ENCODE measurements around the gene MEN1.

Gene MEN1

DNA sequence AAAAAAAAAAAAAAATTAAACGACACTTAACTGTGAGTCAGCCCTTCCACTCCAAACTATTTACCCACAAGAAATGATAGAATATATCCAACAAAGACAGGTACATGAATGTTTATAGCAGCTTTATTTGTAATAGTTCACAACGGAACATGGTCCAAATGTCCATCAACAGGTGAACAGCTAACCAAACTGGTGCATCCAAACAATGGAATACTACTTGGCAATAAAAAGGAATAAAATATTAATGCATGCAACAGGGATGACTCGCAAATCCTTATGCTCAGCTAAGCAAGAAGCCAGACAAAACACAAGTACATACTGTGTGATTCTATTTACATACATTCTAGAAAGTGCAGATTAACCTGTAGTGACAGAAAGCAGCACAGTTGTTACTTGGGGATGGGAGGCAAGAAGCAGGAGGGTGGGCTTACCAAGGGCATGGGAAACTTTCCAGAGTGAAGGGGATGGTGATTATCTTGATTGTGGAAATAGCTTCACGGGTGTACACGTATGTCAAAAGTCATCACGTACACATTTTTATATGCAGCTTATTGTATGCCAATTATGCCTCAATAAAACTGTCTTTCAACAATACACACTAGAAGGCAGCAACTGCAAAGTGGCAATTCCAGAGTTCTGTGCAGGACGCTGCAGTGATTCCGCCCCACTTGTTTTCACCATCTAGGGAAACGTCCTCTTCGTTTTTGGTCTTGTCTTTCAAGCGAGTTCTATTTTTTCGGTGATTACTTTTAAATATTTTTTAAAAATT lies 25.4 kb downstream of the MEN1 start:
- no peak for DNase-seq (ENCODE audit: low spot score)

DNA sequence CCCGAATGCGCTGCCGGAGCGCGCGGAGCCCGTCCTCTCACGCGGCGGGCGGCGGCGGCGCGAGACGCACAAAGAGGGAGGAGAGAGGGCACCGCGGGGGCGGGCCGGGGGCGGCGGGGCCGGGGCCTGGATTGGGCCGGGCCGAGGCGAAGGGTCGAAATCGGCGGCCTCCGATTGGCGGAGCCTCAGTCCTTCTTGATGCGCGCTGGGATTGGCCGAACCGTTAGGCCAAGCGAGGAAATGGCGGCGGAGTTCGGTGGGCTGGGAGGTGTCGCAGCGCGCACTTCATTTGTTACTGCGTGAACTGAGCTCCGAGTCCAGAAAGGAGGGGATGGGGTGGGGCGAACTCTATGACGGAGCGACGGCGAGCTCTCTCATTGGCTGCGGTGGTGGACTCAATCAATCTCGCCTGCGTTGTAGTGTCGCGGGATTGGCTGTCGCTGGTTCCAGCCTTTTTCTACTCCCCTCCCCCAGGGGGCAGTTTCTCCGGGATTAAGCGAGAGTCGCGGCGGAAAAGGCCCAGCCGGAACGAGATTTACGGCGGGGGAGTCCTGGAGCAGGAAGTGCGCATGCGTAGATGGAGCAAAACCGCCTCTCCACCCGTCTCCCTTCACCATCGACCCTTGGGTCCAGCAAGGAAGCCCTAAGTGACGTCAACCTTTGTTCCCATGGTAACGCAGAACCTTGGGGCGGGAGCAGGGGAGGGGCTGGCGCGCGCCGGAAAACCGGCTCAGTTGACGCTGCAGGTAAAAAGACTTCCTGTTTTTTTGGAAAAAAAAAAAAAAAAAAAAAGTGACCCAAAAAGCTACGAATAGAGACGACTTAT lies 31.7 kb downstream of the MEN1 start, which contains the start of gene SF1:
TSS of gene SF1 (minus strand) at position 70 of the 826 bp plus-strand sequence. CDS start 150 bp downstream, outside the sequence.
- DNase-seq (ENCODE audit: low spot score): peak; percentile 96

DNA sequence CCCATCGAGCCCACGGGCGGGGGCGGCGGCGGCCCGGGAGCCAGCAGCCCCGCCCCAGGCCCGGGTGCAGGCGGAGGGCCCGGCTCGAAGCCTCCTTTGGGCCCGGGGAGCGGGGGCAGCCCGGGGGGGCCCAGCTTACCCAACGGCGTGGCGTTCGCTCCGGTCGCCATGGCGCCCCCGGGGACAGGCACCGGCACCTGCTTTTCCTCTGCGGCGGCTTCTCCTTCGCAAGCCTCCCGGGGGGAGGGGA lies 32.2 kb downstream of the MEN1 start:
- no peak for DNase-seq (ENCODE audit: low spot score)

DNA sequence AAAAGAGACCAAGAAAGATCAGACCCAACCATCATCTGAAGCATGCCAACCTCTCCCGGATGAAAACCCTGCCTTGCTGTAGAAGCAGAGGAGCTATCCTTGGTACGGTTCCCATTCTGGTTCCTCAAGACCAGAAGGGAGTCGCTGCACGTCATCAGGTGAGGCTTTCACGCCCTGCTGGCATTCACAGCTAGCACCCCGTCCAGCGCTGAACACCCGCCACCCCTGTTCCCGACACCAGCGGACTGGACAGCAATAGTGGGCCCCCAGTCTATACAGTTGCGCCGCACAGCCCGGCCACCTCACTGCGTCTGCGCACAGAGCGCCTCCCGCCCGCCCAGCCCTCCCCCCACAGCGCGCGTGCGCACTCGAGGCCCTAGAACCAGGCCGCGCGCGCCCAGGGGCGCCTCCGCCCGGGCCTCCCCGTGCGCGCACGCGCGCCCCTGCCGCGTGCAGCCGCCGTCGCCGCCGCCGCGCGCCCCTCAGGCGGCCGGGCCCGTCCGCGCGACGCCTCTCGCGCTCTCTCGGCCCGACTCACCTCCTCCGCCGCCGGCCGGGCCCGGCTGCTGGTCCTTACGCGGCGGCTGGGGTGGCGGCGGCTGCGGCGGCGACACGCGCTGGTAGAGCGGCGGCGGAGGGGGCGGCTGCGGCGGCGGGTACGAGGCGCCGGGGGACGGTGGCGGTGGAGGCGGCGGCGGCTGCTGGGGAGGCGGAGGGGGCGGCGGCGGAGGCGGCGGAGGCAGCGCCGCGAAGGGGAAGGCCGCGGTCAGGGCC lies 32.7 kb downstream of the MEN1 start:
- DNase-seq (ENCODE audit: low spot score): peak; percentile 96

DNA sequence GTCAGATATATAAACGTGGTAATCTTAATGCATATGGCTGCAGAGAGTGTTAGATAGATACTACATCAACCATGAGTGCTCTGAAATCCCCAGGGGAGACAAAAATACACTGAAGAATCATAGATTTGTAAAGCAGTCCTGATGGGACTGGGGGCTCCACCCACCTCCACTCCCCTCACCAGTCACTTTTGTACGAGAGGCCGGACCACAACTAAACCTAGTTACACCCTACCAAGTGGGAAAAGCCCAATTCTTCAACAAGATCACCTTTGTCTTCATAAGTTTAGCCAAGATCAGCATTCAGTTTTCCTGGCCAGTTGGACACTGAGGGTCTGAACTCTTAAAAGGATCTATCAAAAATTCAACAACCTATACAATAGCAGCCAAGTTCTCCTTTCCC lies 33.5 kb downstream of the MEN1 start:
- no peak for DNase-seq (ENCODE audit: low spot score)

DNA sequence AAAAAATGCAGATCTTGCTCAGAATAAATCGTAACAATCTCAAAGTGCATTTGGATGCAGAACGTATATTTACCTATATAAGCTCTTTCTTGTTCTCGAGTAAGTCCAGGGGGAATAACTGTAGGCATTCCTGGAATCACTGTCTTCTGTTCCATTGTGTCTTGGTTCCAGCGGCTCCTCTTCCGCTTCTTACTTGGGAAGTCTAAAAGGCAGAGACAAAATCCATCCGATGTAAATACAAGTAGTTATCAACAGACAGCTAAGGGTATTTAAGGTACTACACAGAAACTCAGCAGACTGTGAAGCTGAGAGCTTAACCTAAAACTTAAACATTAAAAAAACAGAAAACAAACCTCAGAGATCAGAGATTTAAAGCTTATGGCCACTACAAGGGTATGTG lies 33.9 kb downstream of the MEN1 start:
- no peak for DNase-seq (ENCODE audit: low spot score)

DNA sequence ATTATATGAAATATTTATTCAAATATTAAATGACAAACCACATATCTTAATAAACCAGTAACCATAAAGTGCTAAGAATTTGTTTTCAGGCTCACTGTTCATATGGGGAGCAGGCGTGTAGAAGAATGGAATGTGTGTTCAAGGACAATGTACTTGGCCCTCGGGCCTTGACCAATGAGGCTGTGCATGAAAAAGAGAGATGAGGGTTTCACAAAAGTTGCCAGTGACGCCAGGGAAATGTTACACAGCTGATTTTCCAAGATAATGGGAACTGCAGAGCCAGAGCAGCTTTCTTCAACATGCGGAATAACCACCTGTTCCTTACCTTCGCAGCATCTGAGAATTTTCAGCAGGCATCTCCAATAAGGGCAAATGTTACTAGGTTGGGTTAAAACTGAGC lies 36.2 kb downstream of the MEN1 start:
- DNase-seq (ENCODE audit: low spot score): no peak

DNA sequence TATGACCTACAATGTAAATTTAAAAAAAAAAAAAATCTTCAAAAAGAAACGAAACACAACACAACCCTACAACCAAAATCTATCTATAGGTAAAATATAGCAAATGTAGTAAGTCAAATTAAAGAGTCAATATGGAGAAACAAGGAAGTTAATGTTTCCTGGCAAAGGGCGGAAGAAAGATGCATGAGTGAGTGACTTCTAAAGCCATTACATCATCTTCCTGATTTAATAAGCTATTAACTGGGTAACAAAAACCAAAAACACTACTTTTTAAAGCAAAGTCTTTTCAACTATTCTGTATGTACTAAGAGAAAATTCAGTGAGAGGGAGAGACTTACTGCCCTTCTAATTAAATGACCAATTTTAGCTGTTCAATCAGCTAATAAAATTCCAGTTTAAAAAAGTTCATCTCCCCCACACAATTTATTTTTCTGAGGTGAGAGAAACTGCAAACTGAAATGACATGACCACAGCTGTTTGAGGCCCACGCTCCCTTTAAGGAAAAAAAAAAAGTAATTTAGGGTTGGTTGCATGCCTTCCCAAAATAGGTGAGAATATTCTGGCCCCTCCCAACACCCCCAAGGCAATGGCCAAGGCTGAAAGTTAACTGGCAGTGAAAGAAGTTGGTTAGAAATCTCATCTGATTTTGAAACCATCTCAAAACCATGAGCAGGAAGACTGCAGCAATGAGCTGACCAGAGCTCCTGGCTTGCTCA lies 37.9 kb downstream of the MEN1 start:
- peak; percentile 34 for DNase-seq (ENCODE audit: low spot score)

DNA sequence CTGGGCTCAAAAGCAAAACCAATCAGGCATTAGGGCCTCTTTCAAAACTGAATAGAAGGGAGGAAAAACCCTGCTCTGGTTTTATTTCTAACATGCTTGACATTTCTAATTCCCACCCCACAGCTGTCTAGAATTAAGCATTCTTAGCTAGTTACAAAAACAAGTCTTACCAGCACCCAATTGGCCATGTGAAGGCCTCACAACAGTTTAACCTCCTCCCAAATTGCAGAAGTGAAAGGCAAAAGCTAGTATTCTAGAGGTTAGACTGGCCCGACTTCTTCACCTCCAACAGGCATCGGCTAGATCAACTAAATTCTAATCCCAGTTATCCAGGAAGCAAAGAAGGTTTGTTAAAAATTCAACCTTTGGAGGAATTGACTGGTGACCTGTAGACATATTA lies 38.5 kb downstream of the MEN1 start:
- no peak for DNase-seq (ENCODE audit: low spot score)

DNA sequence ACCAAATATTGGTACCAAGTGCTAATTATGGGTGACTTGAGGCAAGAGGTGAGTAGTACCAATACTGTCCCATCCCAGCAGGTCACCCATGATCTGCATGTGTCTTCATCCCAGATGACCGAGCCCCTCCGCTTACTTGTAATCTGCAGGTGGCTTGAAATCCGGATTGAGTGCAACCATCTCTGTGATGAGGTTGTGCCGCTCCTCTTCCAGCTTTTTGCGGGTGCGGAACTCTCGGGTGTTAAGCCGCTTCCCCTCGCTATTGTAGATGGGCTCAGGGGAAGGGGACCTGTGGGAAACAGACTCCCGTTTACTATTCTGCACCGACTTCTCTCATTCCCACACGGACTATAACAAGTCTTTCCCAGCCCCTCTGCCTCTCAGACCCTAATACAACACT lies 40.2 kb downstream of the MEN1 start:
- DNase-seq (ENCODE audit: low spot score): no peak

DNA sequence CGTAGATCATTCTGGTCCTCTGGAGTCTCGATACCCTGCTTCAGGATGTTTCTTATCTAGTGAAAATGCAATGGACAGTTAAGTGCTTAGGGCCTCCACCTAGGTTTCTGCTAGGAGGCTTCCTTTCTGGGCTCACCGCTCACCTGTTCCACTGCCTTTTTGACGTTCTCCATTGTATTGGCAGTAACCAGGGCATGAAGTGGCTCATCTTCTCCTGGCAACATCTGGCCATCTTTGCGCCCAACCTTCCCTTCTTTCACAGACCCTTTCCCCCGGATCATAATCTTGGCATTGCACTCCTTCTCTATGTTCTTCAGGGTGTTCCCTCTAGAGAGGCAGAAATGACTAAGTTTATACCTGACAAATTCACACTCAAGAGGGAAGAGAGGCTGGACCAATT lies 41.1 kb downstream of the MEN1 start:
- no peak for DNase-seq (ENCODE audit: low spot score)

DNA sequence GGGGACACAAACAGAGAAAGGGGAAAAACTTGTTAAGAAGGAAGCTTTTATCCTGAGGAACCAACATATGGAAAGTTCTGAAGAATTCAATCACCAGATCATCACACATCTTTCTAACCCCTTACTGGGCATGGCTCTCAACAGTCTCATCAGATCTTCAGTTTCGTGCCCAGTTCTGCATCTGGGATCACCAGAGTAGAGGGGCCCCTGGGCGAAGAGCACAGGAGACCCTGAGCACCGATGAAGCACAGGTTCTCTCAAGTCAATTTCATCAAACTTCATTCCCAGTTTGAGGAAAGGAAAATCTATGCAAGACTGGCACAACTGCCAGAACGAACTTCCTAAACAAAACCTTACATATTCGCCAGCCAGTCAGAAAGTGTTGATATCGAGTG lies 42.1 kb downstream of the MEN1 start:
- DNase-seq (ENCODE audit: low spot score): no peak

DNA sequence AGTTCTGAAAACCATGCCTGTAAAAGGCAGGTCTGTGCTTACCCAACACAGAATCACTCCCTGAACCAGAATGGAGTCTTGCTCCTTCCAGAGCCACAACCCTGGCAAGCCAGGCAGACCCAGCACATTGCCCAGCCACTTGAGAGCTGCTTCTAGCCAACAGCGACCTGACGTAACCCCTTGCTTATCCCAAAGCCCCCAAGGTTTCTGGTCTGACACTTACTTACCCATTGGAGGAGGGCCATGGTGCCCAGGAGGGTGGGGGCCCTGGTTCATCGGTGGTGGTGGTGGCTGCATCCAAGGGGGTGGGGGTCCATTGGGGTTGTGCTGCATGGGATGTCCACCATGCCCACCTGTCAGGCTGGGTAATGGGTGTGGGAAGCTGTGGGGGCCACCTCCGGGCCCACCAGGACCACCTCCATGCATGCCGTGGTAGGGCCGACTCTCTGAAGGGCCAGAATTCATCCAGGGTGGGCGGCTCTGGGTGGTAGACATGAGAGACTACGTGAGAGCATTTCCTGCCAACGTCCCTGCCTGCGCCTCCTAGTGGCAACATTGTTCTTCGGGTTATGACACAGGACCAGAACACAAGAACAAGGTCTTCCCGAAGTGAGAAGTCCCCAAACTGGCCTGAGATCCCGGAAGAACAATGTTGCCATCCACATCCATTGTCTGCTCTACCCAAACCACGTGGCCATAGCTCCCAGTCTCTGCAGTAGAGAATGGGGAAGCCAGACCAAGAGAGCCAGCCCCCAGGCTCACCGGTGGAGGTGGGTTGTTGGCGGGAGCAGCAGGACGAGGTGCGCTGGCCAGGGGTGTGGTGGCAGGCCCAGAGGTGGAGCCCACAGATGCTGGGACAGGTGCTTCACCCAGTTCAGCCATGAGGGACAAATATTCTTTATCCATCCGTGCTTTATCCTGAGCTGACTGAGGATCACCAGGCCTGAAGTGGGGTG lies 42.7 kb downstream of the MEN1 start:
- no peak for DNase-seq (ENCODE audit: low spot score)

DNA sequence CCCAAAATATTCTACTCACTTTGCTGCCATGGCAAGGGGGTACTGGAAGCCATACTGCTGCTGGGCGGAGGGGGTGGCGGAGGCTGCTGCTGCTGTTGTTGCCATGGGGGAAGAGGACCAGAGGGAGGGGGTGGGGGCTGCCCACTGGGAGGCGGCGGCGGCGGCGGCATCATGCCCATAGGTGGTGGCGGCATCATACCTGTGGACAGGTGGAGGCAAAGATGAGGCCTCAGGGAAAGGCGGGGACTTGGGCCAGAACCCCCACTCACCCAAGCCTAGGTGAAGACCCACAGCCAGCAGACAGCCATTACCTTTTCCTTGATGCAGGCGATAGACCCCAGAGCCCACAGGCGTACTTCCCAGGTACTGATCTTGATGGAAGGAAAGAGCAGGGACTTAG lies 43.5 kb downstream of the MEN1 start:
- DNase-seq (ENCODE audit: low spot score): no peak

DNA sequence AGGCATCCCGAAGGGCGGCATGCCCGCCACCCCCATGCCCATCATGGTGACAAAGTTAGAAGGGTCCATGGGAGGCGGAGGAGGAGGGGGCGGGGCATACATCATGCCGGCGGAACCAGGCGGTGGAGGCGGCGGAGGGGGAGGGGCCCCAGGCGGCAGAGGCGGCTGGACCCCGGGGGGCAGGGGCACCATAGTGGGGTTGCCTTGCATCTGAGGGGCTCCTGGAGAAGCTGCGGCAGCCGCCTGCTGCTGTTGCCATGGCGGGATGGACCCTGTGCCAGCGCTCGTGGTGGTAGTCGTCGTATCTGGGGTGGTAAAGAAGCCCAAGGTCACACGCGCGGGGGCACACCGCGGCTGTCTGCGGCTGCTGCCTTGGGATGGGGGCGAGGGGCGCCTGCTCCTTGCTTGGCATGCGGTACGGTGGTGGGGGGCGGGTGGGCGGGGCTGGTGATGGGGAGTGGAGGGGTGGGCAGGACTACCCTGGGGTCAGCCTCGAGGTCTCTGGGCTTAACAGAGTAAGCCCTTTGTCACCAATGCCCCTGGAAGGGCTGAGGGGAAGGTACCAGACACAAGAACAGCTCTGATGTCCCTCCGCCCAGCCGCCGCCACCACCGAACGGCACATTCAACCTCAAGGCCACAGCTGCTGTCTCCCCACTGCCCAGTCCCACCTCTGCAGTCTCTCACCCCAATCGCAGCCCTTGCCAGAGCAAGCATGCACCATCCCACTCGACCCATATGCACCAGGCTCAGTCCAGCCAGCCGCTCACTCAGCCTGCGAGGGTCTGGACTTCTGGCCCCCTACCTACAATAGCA lies 44.3 kb downstream of the MEN1 start:
- DNase-seq (ENCODE audit: low spot score): no peak

DNA sequence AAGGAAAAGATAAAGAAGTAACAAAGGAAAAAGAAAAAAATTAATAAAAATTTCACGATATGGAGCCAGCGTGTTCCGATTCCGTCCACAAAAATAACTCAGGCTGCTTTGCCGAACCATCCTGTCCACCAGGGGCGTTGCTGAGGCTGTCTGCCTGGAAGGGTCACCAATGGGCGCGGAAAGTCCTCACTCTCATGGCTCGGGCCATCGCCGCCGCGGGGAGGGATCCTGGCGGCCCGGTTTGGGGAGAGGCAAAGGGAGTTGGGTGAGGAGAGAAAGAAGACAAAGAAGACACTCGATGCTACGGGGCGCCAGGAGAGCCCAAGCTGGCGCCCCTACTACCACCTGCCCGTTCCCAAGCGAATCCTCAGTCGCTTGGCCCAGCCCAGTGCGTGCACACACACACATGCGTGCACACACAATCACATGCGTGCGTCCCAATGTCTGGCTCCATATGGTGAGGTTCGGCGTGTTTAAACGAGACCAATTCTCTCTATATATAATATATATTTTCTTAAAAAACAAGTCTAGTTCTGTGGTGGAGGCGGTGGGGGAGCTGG lies 45.0 kb downstream of the MEN1 start:
- DNase-seq (ENCODE audit: low spot score): no peak

DNA sequence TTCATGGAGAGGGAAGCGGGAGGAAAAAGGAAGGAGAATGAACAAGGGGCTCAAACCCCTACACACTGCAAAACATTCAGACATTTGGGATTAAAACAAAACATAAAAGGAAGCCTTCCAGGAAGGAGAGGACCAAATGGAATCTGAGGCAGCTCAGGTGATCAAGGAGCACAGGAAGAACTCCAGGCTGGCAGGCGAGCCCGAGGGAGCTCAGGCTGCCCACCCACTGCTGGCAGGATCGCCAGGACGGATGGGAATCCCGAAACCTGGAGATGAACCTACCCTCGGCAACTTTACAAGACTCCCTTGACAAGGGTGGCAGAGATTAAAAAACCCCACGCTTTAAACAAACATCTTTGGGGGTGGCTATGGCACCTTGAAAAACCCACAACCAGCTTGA lies 45.6 kb downstream of the MEN1 start:
- DNase-seq (ENCODE audit: low spot score): no peak

DNA sequence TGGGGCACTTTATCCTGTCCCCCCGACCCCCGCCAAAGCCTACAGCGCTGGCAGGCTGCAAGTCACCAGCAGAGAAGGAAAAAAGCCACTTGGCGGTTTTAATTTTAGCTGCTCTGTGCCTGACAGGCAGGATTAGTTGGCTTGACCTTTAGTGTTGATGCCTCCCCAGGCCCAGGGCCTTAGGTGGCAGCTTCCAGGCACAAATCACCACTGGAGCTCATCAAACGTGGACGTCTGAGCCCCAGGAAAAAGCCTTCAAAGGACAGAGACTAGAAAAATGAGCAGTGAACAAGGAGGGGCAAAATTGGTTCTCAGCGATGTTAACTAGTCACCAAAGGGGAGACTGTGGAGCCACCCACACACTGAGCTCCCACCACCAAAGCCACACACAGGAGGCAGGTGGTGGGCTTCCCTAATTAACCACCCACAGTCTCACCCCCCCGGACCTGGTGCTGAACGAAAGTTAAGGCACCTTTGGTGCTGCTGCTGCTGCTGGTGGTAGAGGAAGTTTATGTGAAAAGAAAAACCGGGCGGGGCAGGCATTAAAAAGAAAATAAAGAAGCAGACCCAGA lies 46.2 kb downstream of the MEN1 start:
- DNase-seq (ENCODE audit: low spot score): no peak

DNA sequence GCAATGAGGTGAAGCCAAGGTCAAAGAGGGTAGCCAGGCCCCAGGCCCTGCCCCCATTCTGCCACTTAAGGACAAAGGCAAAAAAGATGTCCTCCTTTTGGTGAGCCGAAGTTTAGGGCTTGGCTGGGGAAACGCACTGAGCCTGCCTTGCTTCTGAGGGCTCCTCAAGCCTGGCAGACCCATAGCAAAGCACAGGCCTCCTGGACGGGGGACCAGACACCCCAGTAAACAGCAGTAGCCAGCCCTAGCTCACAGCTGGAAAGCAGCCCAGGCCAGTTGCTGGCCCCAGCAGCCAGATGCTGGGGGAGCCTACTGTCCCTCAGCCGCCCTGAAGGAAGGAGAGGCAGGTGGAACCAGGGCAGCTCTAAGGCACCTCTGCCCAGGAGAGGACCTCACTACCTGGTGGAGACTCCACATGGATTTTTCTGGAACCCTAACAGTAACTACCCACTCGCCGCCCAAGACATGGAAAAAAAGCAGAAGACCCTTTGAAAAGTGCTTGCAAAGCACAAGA lies 46.8 kb downstream of the MEN1 start:
- no peak for DNase-seq (ENCODE audit: low spot score)
